Measurements from ENCODE around the gene CCDC92B. TPM values are rescaled to one million over a fixed set of nuclear protein-coding genes. Genes with fewer than 3 reads are reported as not detected.
"Not testable (repeated sequence)": the region's sequence is repeated elsewhere in the genome, so short reads cannot be mapped to it uniquely, and the experiment has no call there.

Gene CCDC92B
- total RNA-seq, 6 donors from 2014 or later = 0.34 TPM; not detected in 4

GRCh38 chr17:2792366-2793169 lies 43.1 kb upstream of the CCDC92B start:
- no peak overlapping the region for H3K4me3 ChIP-seq
- DNase-seq (no peak), ATAC-seq (ENCODE audit: low FRiP score in 2 of 2) (no peak)
- TF ChIP-seq EP300 (IDR thresholded peaks at IDR 0.05) (no peak), POLR2AphosphoS5 (IDR thresholded peaks at IDR 0.05) (no peak), POLR2A (IDR thresholded peaks at IDR 0.05) (no peak)
- TF ChIP-seq, protein P1, sequence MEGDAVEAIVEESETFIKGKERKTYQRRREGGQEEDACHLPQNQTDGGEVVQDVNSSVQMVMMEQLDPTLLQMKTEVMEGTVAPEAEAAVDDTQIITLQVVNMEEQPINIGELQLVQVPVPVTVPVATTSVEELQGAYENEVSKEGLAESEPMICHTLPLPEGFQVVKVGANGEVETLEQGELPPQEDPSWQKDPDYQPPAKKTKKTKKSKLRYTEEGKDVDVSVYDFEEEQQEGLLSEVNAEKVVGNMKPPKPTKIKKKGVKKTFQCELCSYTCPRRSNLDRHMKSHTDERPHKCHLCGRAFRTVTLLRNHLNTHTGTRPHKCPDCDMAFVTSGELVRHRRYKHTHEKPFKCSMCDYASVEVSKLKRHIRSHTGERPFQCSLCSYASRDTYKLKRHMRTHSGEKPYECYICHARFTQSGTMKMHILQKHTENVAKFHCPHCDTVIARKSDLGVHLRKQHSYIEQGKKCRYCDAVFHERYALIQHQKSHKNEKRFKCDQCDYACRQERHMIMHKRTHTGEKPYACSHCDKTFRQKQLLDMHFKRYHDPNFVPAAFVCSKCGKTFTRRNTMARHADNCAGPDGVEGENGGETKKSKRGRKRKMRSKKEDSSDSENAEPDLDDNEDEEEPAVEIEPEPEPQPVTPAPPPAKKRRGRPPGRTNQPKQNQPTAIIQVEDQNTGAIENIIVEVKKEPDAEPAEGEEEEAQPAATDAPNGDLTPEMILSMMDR (IDR thresholded peaks at IDR 0.05) = no peak
- peak overlapping the region in 2 of 4 donors; percentile 35 to 75 for H3K27ac ChIP-seq
- H3K27me3 ChIP-seq = no peaks in the 10 kb centered on the region
- peaks cover 0 to 21% (median 8%) of the 10 kb centered on the region in 4 donors for H3K4me1 ChIP-seq
- no peaks in the 10 kb centered on the region for H3K9me3 ChIP-seq
- H3K36me3 ChIP-seq = no peaks in the 10 kb centered on the region
- WGBS, 2 donors = 53 to 58% methylated on average over 11 to 23 of the region's 24 CpGs

DNA sequence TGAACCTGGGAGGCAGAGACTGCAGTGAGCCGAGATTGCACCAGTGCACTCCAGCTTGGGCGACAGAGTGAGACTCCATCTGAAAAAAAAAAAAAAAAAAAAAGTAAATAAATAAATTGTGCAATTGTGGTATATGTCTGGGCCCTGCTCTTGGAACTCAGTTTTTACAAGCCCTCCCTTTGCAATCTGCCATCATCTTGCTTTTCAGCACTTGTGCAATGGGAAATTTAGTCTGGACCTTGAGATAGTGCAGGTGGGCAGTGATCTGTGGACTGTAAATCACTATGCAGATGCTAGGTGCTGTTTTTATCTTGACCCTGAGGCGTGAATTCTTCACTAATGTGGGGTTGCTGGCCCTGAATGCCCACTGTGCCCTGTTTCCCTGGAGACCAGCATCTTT lies 40.2 kb upstream of the CCDC92B start:
- Histone ChIP-seq H3K4me3 (no peak overlapping the region), H3K36me3 (no peaks in the 10 kb centered on the region), H3K27ac (no peak overlapping the region), H3K4me1 (peaks cover 0 to 14% (median 8%) of the 10 kb centered on the region in 4 donors), H3K9me3 (no peaks in the 10 kb centered on the region), H3K27me3 (no peaks in the 10 kb centered on the region)
- ATAC-seq (ENCODE audit: low FRiP score in 2 of 2) (no peak), DNase-seq (no peak)
- TF ChIP-seq POLR2AphosphoS5 (IDR thresholded peaks at IDR 0.05) (no peak), POLR2A (IDR thresholded peaks at IDR 0.05) (no peak), EP300 (IDR thresholded peaks at IDR 0.05) (no peak)
- TF ChIP-seq, protein P1 (IDR thresholded peaks at IDR 0.05) = no peak
- 49 to 55% methylated on average over 3 of the region's 3 CpGs for WGBS, 2 donors

GRCh38 chr17:2786176-2786881 lies 36.9 kb upstream of the CCDC92B start:
- TF ChIP-seq POLR2AphosphoS5 (IDR thresholded peaks at IDR 0.05) (no peak), POLR2A (IDR thresholded peaks at IDR 0.05) (no peak), EP300 (IDR thresholded peaks at IDR 0.05) (no peak)
- TF ChIP-seq, protein P1 (IDR thresholded peaks at IDR 0.05) = peak; percentile 40 to 85 (median 76)
- DNase-seq = peak; percentile 88 to 90
- no peaks in the 10 kb centered on the region for H3K36me3 ChIP-seq
- no peaks in the 10 kb centered on the region for H3K9me3 ChIP-seq
- no peaks in the 10 kb centered on the region for H3K27me3 ChIP-seq
- H3K27ac ChIP-seq = no peak overlapping the region
- H3K4me1 ChIP-seq = peaks cover 0 to 8% (median 4%) of the 10 kb centered on the region in 4 donors
- no peak overlapping the region for H3K4me3 ChIP-seq
- WGBS, 2 donors = 31 to 41% methylated on average over 16 to 20 of the region's 21 CpGs
- ATAC-seq (ENCODE audit: low FRiP score in 2 of 2) = peak; percentile 90 to 94

DNA sequence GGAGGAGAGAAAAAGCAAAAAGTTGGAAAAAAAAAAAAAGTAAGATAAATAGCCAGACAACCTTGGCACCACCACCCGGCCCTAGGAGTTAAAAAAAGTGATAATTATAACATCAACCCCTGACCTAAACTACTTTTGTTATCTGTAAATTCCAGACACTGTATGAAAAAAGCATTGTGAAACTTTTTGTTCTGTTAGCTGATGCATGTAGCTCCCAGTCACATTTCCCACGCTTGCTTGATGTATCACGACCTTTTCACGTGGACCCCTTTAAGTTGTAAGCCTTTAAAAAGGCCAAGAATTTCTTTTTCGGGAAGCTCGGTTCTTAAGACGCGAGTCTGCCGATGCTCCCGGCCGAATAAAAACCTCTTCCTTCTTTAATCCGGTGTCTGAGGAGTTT lies 35.9 kb upstream of the CCDC92B start:
- not testable (repeated sequence) for H3K27me3 ChIP-seq; H3K27ac ChIP-seq; ATAC-seq (ENCODE audit: low FRiP score in 2 of 2); H3K4me1 ChIP-seq; H3K9me3 ChIP-seq; DNase-seq; H3K4me3 ChIP-seq; H3K36me3 ChIP-seq
- WGBS, 2 donors = 77 to 78% methylated on average over 12 of the region's 12 CpGs

- TF ChIP-seq EP300 (IDR thresholded peaks at IDR 0.05) (no peak), POLR2A (IDR thresholded peaks at IDR 0.05) (no peak), POLR2AphosphoS5 (IDR thresholded peaks at IDR 0.05) (no peak)
- TF ChIP-seq, protein P1 (IDR thresholded peaks at IDR 0.05) = no peak
- 87 to 88% methylated on average over 7 to 8 of the region's 8 CpGs for WGBS, 2 donors
Measured at GRCh38 chr17:2784864-2785263, 35.4 kb upstream of the CCDC92B start.

More at GRCh38 chr17:2784864-2785263, 35.4 kb upstream of the CCDC92B start:
- Histone ChIP-seq H3K27me3 (no peaks in the 10 kb centered on the region), H3K4me3 (no peak overlapping the region), H3K36me3 (no peaks in the 10 kb centered on the region), H3K4me1 (peaks cover 0 to 8% (median 0%) of the 10 kb centered on the region in 4 donors), H3K9me3 (no peaks in the 10 kb centered on the region), H3K27ac (no peak overlapping the region)
- ATAC-seq (ENCODE audit: low FRiP score in 2 of 2) (no peak), DNase-seq (no peak)

Data from upper lobe of left lung (tissue), 6 donors.